B cell (primary cell): ENCODE data around the gene CHIC2.

Experiments
- EZH2 ChIP-seq: IDR thresholded peaks from 2 replicates; pipeline ENCODE4 v1.6.1; 2012; ENCODE audit warnings: borderline replicate concordance, low read depth, mild to moderate bottlenecking, moderate library complexity, low read length; ENCODE audit not compliant: insufficient read depth, poor library complexity, severe bottlenecking
- TF ChIP-seq, protein P1 (sequence below): fragments of 200-600 bp; IDR thresholded peaks from one replicate; pipeline ENCODE4 v1.8.0; 2022; ENCODE audit warnings: antibody characterized with exemption, mild to moderate bottlenecking

GRCh38 chr4:54073271-54073880 lies 9.0 kb upstream of the CHIC2 start:
- TF ChIP-seq, protein P1, sequence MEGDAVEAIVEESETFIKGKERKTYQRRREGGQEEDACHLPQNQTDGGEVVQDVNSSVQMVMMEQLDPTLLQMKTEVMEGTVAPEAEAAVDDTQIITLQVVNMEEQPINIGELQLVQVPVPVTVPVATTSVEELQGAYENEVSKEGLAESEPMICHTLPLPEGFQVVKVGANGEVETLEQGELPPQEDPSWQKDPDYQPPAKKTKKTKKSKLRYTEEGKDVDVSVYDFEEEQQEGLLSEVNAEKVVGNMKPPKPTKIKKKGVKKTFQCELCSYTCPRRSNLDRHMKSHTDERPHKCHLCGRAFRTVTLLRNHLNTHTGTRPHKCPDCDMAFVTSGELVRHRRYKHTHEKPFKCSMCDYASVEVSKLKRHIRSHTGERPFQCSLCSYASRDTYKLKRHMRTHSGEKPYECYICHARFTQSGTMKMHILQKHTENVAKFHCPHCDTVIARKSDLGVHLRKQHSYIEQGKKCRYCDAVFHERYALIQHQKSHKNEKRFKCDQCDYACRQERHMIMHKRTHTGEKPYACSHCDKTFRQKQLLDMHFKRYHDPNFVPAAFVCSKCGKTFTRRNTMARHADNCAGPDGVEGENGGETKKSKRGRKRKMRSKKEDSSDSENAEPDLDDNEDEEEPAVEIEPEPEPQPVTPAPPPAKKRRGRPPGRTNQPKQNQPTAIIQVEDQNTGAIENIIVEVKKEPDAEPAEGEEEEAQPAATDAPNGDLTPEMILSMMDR = no peak
- no peak for TF ChIP-seq EZH2
